HEK293T (cell line): ENCODE data around the gene TECPR1.

ENCODE experiments used
- BHLHE40 ChIP-seq: fragments of 450-650 bp; IDR thresholded peaks from 2 replicates; pipeline ENCODE4 v1.6.1; 2016; ENCODE audit warnings: mild to moderate bottlenecking, moderate library complexity, borderline replicate concordance
- FOXA1 ChIP-seq: fragments of 450-650 bp; IDR thresholded peaks from 2 replicates; pipeline ENCODE4 v1.6.1; 2016; ENCODE audit warnings: mild to moderate bottlenecking
- LEF1 ChIP-seq: fragments of 450-650 bp; IDR thresholded peaks from 2 replicates; pipeline ENCODE4 v1.6.1; 2017; ENCODE audit warnings: mild to moderate bottlenecking, borderline replicate concordance
- NFRKB ChIP-seq: fragments of 450-650 bp; IDR thresholded peaks from 2 replicates; pipeline ENCODE4 v1.6.1; 2016; ENCODE audit warnings: mild to moderate bottlenecking, moderate library complexity
- SUZ12 ChIP-seq: fragments of 450-650 bp; IDR thresholded peaks from 2 replicates; pipeline ENCODE4 v1.6.1; 2016; ENCODE audit warnings: mild to moderate bottlenecking

- TF ChIP-seq BHLHE40 (no peak), NFRKB (no peak), FOXA1 (no peak), LEF1 (no peak), SUZ12 (no peak)
These were observed 49.5 kb downstream of the TECPR1 start for GRCh38 chr7:98202367-98203195.
